SK-N-SH (cell line): ENCODE results near the gene OR4D1. TPM values are rescaled to one million over a fixed set of nuclear protein-coding genes. Genes with fewer than 3 reads are reported as not detected.

ENCODE experiments used
- CTCF ChIA-PET: fragments of 300-600, 350-600 bp; formaldehyde crosslinking; extraction: SDS; loops from one replicate; lab custom pipeline; 2021; lab: Yijun Ruan, JAX
- POLR2A ChIA-PET: fragments of 350-600 bp; sonication (Branson Sonifier 250); formaldehyde crosslinking; extraction: SDS; loops from one replicate; lab custom pipeline; 2020; ENCODE audit warnings: antibody characterized with exemption, inconsistent platforms; lab: Yijun Ruan, JAX
- DNase-seq: peaks from one replicate; pipeline ENCODE4 v3.0.0; 2012
- H2AFZ ChIP-seq: fragments of 200-600 bp; sonication (generic); 2 replicates; pipeline ENCODE4 v1.8.1; 2016; ENCODE audit warnings: antibody characterized with exemption, mild to moderate bottlenecking, low read depth
- H3F3A ChIP-seq: fragments of 200-600 bp; sonication (generic); replicated peaks from 2 replicates; pipeline ENCODE3; 2016; ENCODE audit warnings: antibody characterized with exemption, mild to moderate bottlenecking; ENCODE audit not compliant: insufficient read depth
- H3K27ac ChIP-seq, 2 experiments: fragments of 200-500 bp in 1 of 2; fragments of 200-600 bp in 1 of 2; sonication (Bioruptor generic) in 1 of 2; sonication (generic), shearing (Covaris generic) in 1 of 2; 2 replicates each; pipeline versions ENCODE4 v1.5.1 to v1.6.1; 2014 to 2016; ENCODE audit warnings: low read depth in 2 of 2, inconsistent platforms in 1 of 2, low read length in 1 of 2, mild to moderate bottlenecking in 1 of 2, mixed read lengths in 1 of 2
- H3K27me3 ChIP-seq: fragments of 200-600 bp; sonication (generic), shearing (Covaris generic); 2 replicates; pipeline ENCODE4 v1.6.1; 2016; ENCODE audit warnings: mixed run types; ENCODE audit not compliant: insufficient read depth
- H3K36me3 ChIP-seq, 2 experiments: fragments of 200-500 bp in 1 of 2; fragments of 200-600 bp in 1 of 2; sonication (Bioruptor generic) in 1 of 2; sonication (generic) in 1 of 2; replicated peaks in 1 of 2; 2 replicates each; pipeline versions ENCODE3 to v1.5.1; 2014 to 2016; ENCODE audit warnings: low read length in 1 of 2, mild to moderate bottlenecking in 1 of 2; ENCODE audit not compliant: insufficient read depth in 2 of 2, control insufficient read depth in 1 of 2
- H3K4me1 ChIP-seq, 2 experiments: fragments of 200-500 bp in 1 of 2; fragments of 200-600 bp in 1 of 2; sonication (Bioruptor generic) in 1 of 2; sonication (generic), shearing (Covaris generic) in 1 of 2; 2 replicates each; pipeline versions ENCODE4 v1.5.1 to v1.6.1; 2014 to 2016; ENCODE audit warnings: low read depth in 1 of 2, low read length in 1 of 2, mixed run types in 1 of 2; ENCODE audit not compliant: insufficient read depth in 2 of 2, control insufficient read depth in 1 of 2
- H3K4me2 ChIP-seq: fragments of 200-600 bp; sonication (generic), shearing (Covaris generic); 2 replicates; pipeline ENCODE4 v1.6.1; 2017; ENCODE audit warnings: mixed run types
- H3K4me3 ChIP-seq, 2 experiments: fragments of 200-500 bp in 1 of 2; fragments of 200-600 bp in 1 of 2; sonication (Bioruptor generic) in 1 of 2; sonication (generic), shearing (Covaris generic) in 1 of 2; 2 replicates each; pipeline versions ENCODE4 v1.5.1 to v1.8.1; 2014 to 2016; ENCODE audit warnings: low read depth in 2 of 2, inconsistent platforms in 1 of 2, low read length in 1 of 2, mild to moderate bottlenecking in 1 of 2, mixed read lengths in 1 of 2, moderate library complexity in 1 of 2
- H3K79me2 ChIP-seq: fragments of 200-600 bp; sonication (generic); 2 replicates; pipeline ENCODE4 v1.8.1; 2017; ENCODE audit warnings: mild to moderate bottlenecking; ENCODE audit not compliant: insufficient read depth
- H3K9ac ChIP-seq: fragments of 200-600 bp; sonication (generic); 2 replicates; pipeline ENCODE4 v1.6.1; 2017; ENCODE audit warnings: mixed run types
- H3K9me2 ChIP-seq: fragments of 200-600 bp; sonication (generic); 2 replicates; pipeline ENCODE4 v1.6.1; 2017; ENCODE audit warnings: mixed run types
- H3K9me3 ChIP-seq: fragments of 200-600 bp; sonication (generic); 2 replicates; pipeline ENCODE4 v1.6.1; 2017; ENCODE audit warnings: mixed run types, mild to moderate bottlenecking, moderate library complexity
- H4K20me1 ChIP-seq: fragments of 200-600 bp; sonication (generic); 2 replicates; pipeline ENCODE4 v1.6.1; 2017; ENCODE audit warnings: mild to moderate bottlenecking, mixed run types; ENCODE audit not compliant: insufficient read depth
- CHD2 ChIP-seq: fragments of 150-350 bp; IDR thresholded peaks from 2 replicates; pipeline ENCODE4 v1.6.1; 2018; ENCODE audit warnings: low read length; ENCODE audit not compliant: partially characterized antibody
- ELF1 ChIP-seq: IDR thresholded peaks from 2 replicates; pipeline ENCODE4 v1.4.0; 2012
- EZH2phosphoT487 ChIP-seq: fragments of 200-600 bp; sonication (generic); IDR thresholded peaks from 2 replicates; pipeline ENCODE4 v1.6.1; 2017; ENCODE audit warnings: low read depth, mixed run types, mild to moderate bottlenecking, antibody characterized with exemption, moderate library complexity, borderline replicate concordance
- GATA2 ChIP-seq: sonication (generic); formaldehyde crosslinking; IDR thresholded peaks from 2 replicates; pipeline ENCODE4 v1.5.0; 2020; ENCODE audit warnings: mild to moderate bottlenecking, missing genetic modification reagents
- JUND ChIP-seq: IDR thresholded peaks from 2 replicates; pipeline ENCODE4 v1.4.0; 2012
- MAX ChIP-seq: IDR thresholded peaks from 2 replicates; pipeline ENCODE4 v1.4.0; 2012; ENCODE audit warnings: low read depth
- NFIC ChIP-seq: IDR thresholded peaks from 2 replicates; pipeline ENCODE4 v1.4.0; 2012; ENCODE audit warnings: borderline replicate concordance
- NRF1 ChIP-seq: IDR thresholded peaks from 2 replicates; pipeline ENCODE4 v1.6.1; 2012; ENCODE audit warnings: low read depth, mild to moderate bottlenecking, low read length
- RAD21 ChIP-seq: IDR thresholded peaks from 2 replicates; pipeline ENCODE4 v1.6.1; 2012; ENCODE audit warnings: mild to moderate bottlenecking, low read length
- SMC3 ChIP-seq: IDR thresholded peaks from 2 replicates; pipeline ENCODE4 v1.6.1; 2012; ENCODE audit warnings: low read depth, low read length, improper control_type of control experiment
- TAF1 ChIP-seq: IDR thresholded peaks from 2 replicates; pipeline ENCODE4 v1.6.1; 2012; ENCODE audit warnings: low read depth, mild to moderate bottlenecking, low read length, moderate library complexity, borderline replicate concordance
- TCF12 ChIP-seq: IDR thresholded peaks from 2 replicates; pipeline ENCODE4 v1.4.0; 2012
- TEAD4 ChIP-seq: IDR thresholded peaks from 2 replicates; pipeline ENCODE4 v1.4.0; 2012; ENCODE audit warnings: mild to moderate bottlenecking, borderline replicate concordance; ENCODE audit not compliant: insufficient read depth
- YY1 ChIP-seq: IDR thresholded peaks from 2 replicates; pipeline ENCODE4 v1.4.0; 2012; ENCODE audit warnings: low read depth, mild to moderate bottlenecking
- ZBTB33 ChIP-seq: IDR thresholded peaks from 2 replicates; pipeline ENCODE4 v1.4.0; 2012; ENCODE audit warnings: low read depth, borderline replicate concordance
- WGBS: methylation state at CpG from one replicate; pipeline ENCODE4 v1.1.6; 2017; ENCODE audit warnings: low lambda C conversion rate; 5-methylcytosine and 5-hydroxymethylcytosine counted together
- polyA plus RNA-seq, 3 experiments: library from polyadenylated mRNA; depleted of rRNA; stranded (reverse); fragments of >200 nt; gene quantifications; 2 replicates each; pipeline ENCODE4 v1.2.3, GENCODE V29; 2012
- TF ChIP-seq, protein P1 (sequence below): fragments of 150-350 bp; IDR thresholded peaks from 2 replicates; pipeline ENCODE4 v1.6.1; 2017; ENCODE audit warnings: antibody characterized with exemption, low read length, low read depth, borderline replicate concordance

The OR4D1 gene
- not detected in 2 replicates for polyA plus RNA-seq (2012; rRNA removed)
- polyA plus RNA-seq (2012; cell fraction: cytosol; rRNA removed): not detected in 2 replicates
- not detected in 2 replicates for polyA plus RNA-seq (2012; cell fraction: nucleus; rRNA removed)

DNA sequence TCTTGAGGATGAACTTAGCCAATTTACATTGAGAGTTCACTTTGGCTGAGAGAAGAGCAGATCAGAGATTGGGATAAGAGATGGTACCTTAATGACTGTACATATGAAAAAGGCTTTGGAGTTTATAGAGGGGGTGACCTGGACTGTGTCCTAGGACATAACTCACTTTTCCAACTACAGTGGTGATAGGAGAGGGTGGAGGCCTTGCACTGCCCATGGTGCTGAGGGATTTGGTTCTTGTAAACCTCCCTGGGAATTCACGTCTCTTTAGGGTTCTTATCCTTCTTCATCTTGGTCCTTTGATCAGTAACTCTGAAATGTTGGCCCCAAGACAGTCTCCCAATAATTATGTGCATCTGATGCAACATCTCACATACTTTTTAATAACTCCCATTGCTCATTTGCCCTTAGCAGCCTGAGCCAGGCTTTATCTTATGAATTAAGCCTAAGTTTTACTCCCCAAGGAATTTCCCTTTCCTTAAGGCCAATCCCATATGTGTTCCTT is at the start of gene OR4D1:
OR4D1 (plus strand) TSS at position 455 of the 505 bp plus-strand sequence. CDS start 6,770 bp downstream, outside the sequence.
- TF ChIP-seq TCF12 (no peak), GATA2 (CRISPR knock-in tag) (no peak), YY1 (no peak), EZH2phosphoT487 (no peak), CHD2 (no peak), ZBTB33 (no peak), JUND (no peak), TEAD4 (no peak), ELF1 (no peak), TAF1 (no peak), NFIC (no peak), SMC3 (no peak), MAX (no peak), RAD21 (no peak), NRF1 (no peak)
- TF ChIP-seq, protein P1, sequence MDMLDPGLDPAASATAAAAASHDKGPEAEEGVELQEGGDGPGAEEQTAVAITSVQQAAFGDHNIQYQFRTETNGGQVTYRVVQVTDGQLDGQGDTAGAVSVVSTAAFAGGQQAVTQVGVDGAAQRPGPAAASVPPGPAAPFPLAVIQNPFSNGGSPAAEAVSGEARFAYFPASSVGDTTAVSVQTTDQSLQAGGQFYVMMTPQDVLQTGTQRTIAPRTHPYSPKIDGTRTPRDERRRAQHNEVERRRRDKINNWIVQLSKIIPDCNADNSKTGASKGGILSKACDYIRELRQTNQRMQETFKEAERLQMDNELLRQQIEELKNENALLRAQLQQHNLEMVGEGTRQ: no peak
- H3K36me3 ChIP-seq: no peaks in the 10 kb centered on the region
- H3K9me2 ChIP-seq: no peaks in the 10 kb centered on the region
- H3K27me3 ChIP-seq: peaks cover 26% of the 10 kb centered on the region; the same call in 1 of the 2 replicates
- no peak for DNase-seq
- no peaks in the 10 kb centered on the region for H3K4me1 ChIP-seq
- peaks cover 21% of the 10 kb centered on the region; the same call in 1 of the 2 replicates for H3K9me3 ChIP-seq
- H3K4me2 ChIP-seq: no peak within 1 kb of the TSS
- no peak within 1 kb of the TSS for H3K4me3 ChIP-seq
- POLR2A ChIA-PET: no interaction called here
- H3K79me2 ChIP-seq: no peaks in the 10 kb centered on the region
- WGBS: 0% methylated on average over 1 of the region's 1 CpG
- CTCF ChIA-PET: interaction anchor here (1.1 to 1.9 kb wide), 2 partner anchors 11 to 102 kb away, joined by 3 to 7 read pairs; no protein-coding TSS in a partner anchor
- H3F3A ChIP-seq: no peaks in the 10 kb centered on the region
- H2AFZ ChIP-seq: no peak within 1 kb of the TSS
- no peaks in the 10 kb centered on the region for H4K20me1 ChIP-seq
- no peak within 1 kb of the TSS for H3K27ac ChIP-seq
- no peak within 1 kb of the TSS for H3K9ac ChIP-seq
